Measurements from ENCODE around the gene EHD3. TPM values are rescaled to one million over a fixed set of nuclear protein-coding genes. Genes with fewer than 3 reads are reported as not detected.

The EHD3 gene
- total and polyA plus RNA-seq, 2 of the 13 experiments (the other 11 are each of a cell fraction or from before 2014, with no cell fraction given), result 0.20 to 0.69 TPM

DNA sequence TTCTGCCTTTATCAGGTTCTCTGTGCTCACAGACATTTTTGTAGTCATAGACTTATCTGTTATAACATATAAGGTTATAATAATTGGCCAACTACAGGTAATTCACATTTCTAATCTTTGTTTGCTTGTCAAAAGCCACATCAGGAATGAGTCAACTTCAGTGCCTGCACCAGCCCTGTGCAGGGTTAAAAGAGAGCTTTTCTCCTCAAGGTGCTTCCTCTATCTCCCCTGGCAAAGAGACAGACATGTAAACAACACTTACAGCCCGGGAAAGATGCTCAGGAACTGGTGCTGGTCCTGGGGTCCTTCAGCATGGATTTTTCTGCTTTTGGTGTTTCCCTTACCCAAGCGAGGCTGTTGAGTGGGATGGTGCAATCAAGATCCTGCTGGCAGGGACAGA, 7.7 kb upstream of the EHD3 start:
- H3K9ac ChIP-seq (ENCODE audit: insufficient read depth, low read depth, low read length), result no peak overlapping the region
- intact Hi-C loops (cut with micrococcal nuclease; ENCODE audit: unreplicated experiment), result no loop called here
- H3K36me3 ChIP-seq (replicated peaks in 1 of 2; ENCODE audit: control insufficient read depth in 1 of 2, insufficient read depth in 2 of 2, low read length in 2 of 2), result no peaks in the 10 kb centered on the region
- no peak overlapping the region for H3K27ac ChIP-seq (ENCODE audit: extremely low read length, insufficient read depth, low read length)
- no peak overlapping the region for H3K4me3 ChIP-seq (replicated peaks in 1 of 3; ENCODE audit: insufficient read depth in 1 of 3, low read depth in 2 of 3, low read length in 3 of 3)
- H2AFZ ChIP-seq (ENCODE audit: low read length), result no peak overlapping the region
- TF ChIP-seq SALL2 (CRISPR knock-in tag; IDR thresholded peaks at IDR 0.05), result no peak
- TF ChIP-seq MAZ (IDR thresholded peaks at IDR 0.05; ENCODE audit: borderline replicate concordance, low read depth, low read length), result no peak
- TF ChIP-seq MAZ (CRISPR knock-in tag; IDR thresholded peaks at IDR 0.05; ENCODE audit: low read depth), result no peak
- TF ChIP-seq, protein P1, sequence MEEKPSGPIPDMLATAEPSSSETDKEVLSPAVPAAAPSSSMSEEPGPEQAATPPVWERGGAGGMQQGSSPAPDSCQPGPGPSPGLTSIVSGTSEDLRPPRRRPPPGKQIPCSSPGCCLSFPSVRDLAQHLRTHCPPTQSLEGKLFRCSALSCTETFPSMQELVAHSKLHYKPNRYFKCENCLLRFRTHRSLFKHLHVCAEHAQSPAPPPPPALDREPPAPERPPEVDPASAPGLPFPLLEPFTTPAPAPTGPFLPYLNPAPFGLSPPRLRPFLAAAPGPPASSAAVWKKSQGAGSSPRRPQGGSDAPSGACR (CRISPR knock-in tag; IDR thresholded peaks at IDR 0.05), result no peak
- TF ChIP-seq, protein P2, sequence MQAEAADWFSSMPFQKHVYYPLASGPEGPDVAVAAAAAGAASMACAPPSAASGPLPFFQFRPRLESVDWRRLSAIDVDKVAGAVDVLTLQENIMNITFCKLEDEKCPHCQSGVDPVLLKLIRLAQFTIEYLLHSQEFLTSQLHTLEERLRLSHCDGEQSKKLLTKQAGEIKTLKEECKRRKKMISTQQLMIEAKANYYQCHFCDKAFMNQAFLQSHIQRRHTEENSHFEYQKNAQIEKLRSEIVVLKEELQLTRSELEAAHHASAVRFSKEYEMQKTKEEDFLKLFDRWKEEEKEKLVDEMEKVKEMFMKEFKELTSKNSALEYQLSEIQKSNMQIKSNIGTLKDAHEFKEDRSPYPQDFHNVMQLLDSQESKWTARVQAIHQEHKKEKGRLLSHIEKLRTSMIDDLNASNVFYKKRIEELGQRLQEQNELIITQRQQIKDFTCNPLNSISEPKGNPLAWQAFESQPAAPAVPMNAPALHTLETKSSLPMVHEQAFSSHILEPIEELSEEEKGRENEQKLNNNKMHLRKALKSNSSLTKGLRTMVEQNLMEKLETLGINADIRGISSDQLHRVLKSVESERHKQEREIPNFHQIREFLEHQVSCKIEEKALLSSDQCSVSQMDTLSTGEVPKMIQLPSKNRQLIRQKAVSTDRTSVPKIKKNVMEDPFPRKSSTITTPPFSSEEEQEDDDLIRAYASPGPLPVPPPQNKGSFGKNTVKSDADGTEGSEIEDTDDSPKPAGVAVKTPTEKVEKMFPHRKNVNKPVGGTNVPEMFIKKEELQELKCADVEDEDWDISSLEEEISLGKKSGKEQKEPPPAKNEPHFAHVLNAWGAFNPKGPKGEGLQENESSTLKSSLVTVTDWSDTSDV (CRISPR knock-in tag; IDR thresholded peaks at IDR 0.05), result no peak
- no peak for TF ChIP-seq ZNF335 (CRISPR knock-in tag; IDR thresholded peaks at IDR 0.05)
- no peak for TF ChIP-seq THAP11 (CRISPR knock-in tag; IDR thresholded peaks at IDR 0.05)
- TF ChIP-seq DPF2 (CRISPR knock-in tag; IDR thresholded peaks at IDR 0.05; ENCODE audit: borderline replicate concordance, low read depth), result no peak
- TF ChIP-seq ZBTB7B (CRISPR knock-in tag; IDR thresholded peaks at IDR 0.05), result no peak
- no peak for TF ChIP-seq ZBTB42 (CRISPR knock-in tag; IDR thresholded peaks at IDR 0.05)
- H3K4me1 ChIP-seq (ENCODE audit: insufficient read depth, low read length), result no peaks in the 10 kb centered on the region
- FAIRE-seq, result no peak
- H3K79me2 ChIP-seq (ENCODE audit: insufficient read depth, low read length), result no peaks in the 10 kb centered on the region
- H3K4me2 ChIP-seq (ENCODE audit: low read depth, low read length), result no peak overlapping the region
- BruUV-seq (replicated peaks), result no TSS peak
- no peaks in the 10 kb centered on the region for H3K9me3 ChIP-seq (ENCODE audit: low read length)
- CTCF ChIA-PET (ENCODE audit: low intra/inter-chr PET ratio, low total read pairs), result no interaction called here
- ATAC-seq, result no peak
- H4K20me1 ChIP-seq (ENCODE audit: insufficient read depth, low read length), result no peaks in the 10 kb centered on the region
- 3% methylated on average over 2 of the region's 2 CpGs for WGBS (ENCODE audit: low lambda C conversion rate)
- in situ Hi-C loops (cut with HindIII; ENCODE audit: extremely low pct_ligation_motif_present, low pct_unique_long_range_greater_than_20kb), result no loop called here
- no peak for DNase-seq (ENCODE audit: low spot score)
- POLR2A ChIA-PET, result no interaction called here
- peaks cover 0 to 8% of the 10 kb centered on the region in 2 experiments; a peak in 2 of 5 replicates for H3K27me3 ChIP-seq (ENCODE audit: control insufficient read depth in 1 of 2, insufficient read depth in 2 of 2, low read length in 2 of 2)

Measured in HepG2 (cell line).